Psoas muscle (tissue), 8 donors: ENCODE results near the gene MLH1. TPM values are rescaled to one million over a fixed set of nuclear protein-coding genes. Genes with fewer than 3 reads are reported as not detected.

Experiments used
- ATAC-seq, 4 donors: fragments of 200-7000 bp; cut with Tn5 transposase; one replicate each; pipeline ENCODE4 v1.9.1; 2020; ENCODE audit warnings: moderate library complexity in 3 of 4, mild to moderate bottlenecking in 2 of 4
- DNase-seq, 2 donors: peaks; one replicate each; pipeline ENCODE4 v3.0.0-alpha.2; 2020
- H3K27ac ChIP-seq: fragments of 200-600 bp; one replicate; pipeline ENCODE4 v1.8.0; 2022
- H3K27me3 ChIP-seq, 3 donors: fragments of 200-600 bp in 1 of 3; one replicate each; pipeline versions ENCODE4 v1.6.1 to v1.8.0; 2013 to 2022; ENCODE audit warnings: low read length in 2 of 3, mild to moderate bottlenecking in 2 of 3, moderate library complexity in 1 of 3; ENCODE audit not compliant: insufficient read depth in 3 of 3
- H3K36me3 ChIP-seq, 2 donors: fragments of 200-600 bp in 1 of 2; one replicate each; pipeline versions ENCODE4 v1.6.1 to v1.8.0; 2013 to 2022; ENCODE audit warnings: low read depth in 1 of 2, mild to moderate bottlenecking in 1 of 2, moderate library complexity in 1 of 2; ENCODE audit not compliant: insufficient read depth in 1 of 2
- H3K4me1 ChIP-seq: fragments of 200-600 bp; one replicate; pipeline ENCODE4 v1.8.0; 2022
- H3K4me3 ChIP-seq: fragments of 200-600 bp; one replicate; pipeline ENCODE4 v1.8.0; 2022; ENCODE audit warnings: mild to moderate bottlenecking
- H3K9me3 ChIP-seq: fragments of 200-600 bp; one replicate; pipeline ENCODE4 v1.8.0; 2022
- WGBS, 3 donors: extraction: QIAGEN DNeasy Blood & Tissue Kit; methylation state at CpG; one replicate each; pipeline versions ENCODE4 v1.1.6 to v1.1.7; 2013; 5-methylcytosine and 5-hydroxymethylcytosine counted together
- intact Hi-C, 2 donors: fragments of 100-400 bp; cut with DNase I; formaldehyde crosslinking; loops; one replicate each; pipeline versions ENCODE4 v1.11.0 to v1.14.2; 2022
- polyA plus RNA-seq, 3 donors: library from polyadenylated mRNA; stranded (reverse); fragments of 200-250 nt; gene quantifications; one replicate each; pipeline ENCODE4 v1.2.3, GENCODE V29; 2013
- total RNA-seq, 4 donors: library from RNA; stranded (reverse); fragmentation: NEBNext Ultra II Directional in 2 of 4; extraction: Animal tissue kit (Norgen Biotek cat#: 25700) in 2 of 4; gene quantifications; one replicate each; pipeline versions ENCODE4 v1.2.1 to v1.2.4, GENCODE V29; 2021 to 2023
- TF ChIP-seq, protein P1 (sequence below): fragments of 200-600 bp; IDR thresholded peaks from one replicate; pipeline ENCODE4 v1.8.0; 2022; ENCODE audit warnings: antibody characterized with exemption
- donor health status: healthy with polysubstance abuse.
- donor health status: DM: no; HTN: no; CAD: no; lungs with moderate emphysema.
- donor health status: Bipolar disorder and iron deficiency.
- donor health status: healthy.
- donor health status: DM: yes; HTN: yes; CAD: no.
- donor health status: DM: no; HTN: no; CAD: no.
- donor health status: DM: no; HTN: no; CAD: no.
- donor health status: DM: yes; HTN: yes; CAD: no.

Gene MLH1
- total and polyA plus RNA-seq, 7 donors, result 26.5 to 37.7 (median 32.5) TPM

DNA sequence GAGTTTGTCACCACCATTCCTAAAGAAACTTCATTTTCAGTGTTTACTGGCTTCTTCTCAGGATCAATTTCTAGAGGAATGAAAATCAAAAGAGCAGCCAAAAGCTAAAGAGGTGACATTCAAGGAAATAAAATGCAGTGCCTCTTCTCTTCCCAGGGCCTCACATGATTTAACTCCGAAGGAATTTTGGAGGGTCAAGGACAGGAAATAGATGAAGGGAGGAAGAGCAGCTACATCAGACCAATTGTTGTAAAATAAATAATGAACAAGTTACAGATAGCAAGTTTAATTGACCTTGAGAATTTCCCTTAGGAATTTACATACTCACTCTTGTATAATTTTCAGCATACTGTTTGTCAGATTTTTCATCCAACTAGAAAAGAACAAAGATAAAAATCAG lies 103.0 kb downstream of the MLH1 start:
- peaks cover 5 to 73% of the 10 kb centered on the region in 2 donors for H3K36me3 ChIP-seq
- ATAC-seq, result no peak
- H3K27ac ChIP-seq, result no peak overlapping the region
- intact Hi-C loops, result loop anchor here in 1 of 2 donors (10.0 kb wide), 1 partner anchor 259 kb away; no protein-coding TSS in a partner anchor
- TF ChIP-seq, protein P1, sequence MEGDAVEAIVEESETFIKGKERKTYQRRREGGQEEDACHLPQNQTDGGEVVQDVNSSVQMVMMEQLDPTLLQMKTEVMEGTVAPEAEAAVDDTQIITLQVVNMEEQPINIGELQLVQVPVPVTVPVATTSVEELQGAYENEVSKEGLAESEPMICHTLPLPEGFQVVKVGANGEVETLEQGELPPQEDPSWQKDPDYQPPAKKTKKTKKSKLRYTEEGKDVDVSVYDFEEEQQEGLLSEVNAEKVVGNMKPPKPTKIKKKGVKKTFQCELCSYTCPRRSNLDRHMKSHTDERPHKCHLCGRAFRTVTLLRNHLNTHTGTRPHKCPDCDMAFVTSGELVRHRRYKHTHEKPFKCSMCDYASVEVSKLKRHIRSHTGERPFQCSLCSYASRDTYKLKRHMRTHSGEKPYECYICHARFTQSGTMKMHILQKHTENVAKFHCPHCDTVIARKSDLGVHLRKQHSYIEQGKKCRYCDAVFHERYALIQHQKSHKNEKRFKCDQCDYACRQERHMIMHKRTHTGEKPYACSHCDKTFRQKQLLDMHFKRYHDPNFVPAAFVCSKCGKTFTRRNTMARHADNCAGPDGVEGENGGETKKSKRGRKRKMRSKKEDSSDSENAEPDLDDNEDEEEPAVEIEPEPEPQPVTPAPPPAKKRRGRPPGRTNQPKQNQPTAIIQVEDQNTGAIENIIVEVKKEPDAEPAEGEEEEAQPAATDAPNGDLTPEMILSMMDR, result no peak
- no peaks in the 10 kb centered on the region for H3K4me1 ChIP-seq
- no peak overlapping the region for H3K4me3 ChIP-seq
- no peaks in the 10 kb centered on the region for H3K9me3 ChIP-seq
- WGBS, 3 donors, result 38 to 57% (median 45%) methylated on average over 1 of the region's 1 CpG
- DNase-seq, result no peak
- H3K27me3 ChIP-seq, result no peaks in the 10 kb centered on the region

DNA sequence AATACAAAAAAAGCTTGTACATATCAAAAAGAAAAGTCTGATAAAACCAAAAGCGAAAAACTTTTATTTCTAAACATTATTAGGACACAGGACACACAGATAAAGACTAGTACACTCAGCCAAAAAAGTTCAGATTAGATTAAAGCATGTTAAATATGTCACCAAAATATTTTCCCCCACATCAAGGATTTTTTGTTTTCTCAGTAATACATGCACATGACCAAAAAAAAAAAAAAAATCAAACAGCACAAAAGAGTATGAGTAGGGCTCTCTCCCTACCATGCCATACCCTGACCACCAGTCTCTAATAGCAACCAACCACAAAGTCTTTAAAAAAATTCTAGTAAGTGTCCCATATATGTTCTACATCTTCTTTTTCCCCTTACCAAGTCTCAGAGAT lies 103.7 kb downstream of the MLH1 start:
- intact Hi-C loops, result loop anchor here in 1 of 2 donors (10.0 kb wide), 1 partner anchor 258 kb away; no protein-coding TSS in a partner anchor
- TF ChIP-seq, protein P1, result no peak

DNA sequence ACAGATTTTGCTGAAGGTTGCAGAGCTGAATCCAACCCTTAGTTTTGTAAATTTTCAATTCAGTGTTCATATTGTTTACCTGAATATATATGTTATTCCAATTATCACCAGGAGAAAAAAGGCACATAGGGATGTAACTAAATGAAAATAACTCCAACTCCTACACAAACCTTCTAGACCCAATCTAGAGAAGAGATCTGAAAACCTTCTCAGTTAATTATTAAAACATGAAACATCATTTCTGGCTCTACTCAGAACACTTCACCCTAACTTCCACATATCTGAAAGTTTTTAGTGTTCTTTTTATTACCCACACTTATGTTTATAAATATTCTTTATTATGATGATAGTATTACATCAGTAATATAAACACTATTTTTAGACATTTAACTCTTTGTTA lies 104.5 kb downstream of the MLH1 start:
- ATAC-seq (no peak), DNase-seq (no peak)
- no peaks in the 10 kb centered on the region for H3K9me3 ChIP-seq
- peaks cover 2 to 74% of the 10 kb centered on the region in 2 donors for H3K36me3 ChIP-seq
- TF ChIP-seq, protein P1, result no peak
- intact Hi-C loops, result loop anchor here in 1 of 2 donors (10.0 kb wide), 1 partner anchor 257 kb away; no protein-coding TSS in a partner anchor
- no peak overlapping the region for H3K4me3 ChIP-seq
- H3K27me3 ChIP-seq, result no peaks in the 10 kb centered on the region
- H3K4me1 ChIP-seq, result no peaks in the 10 kb centered on the region
- no peak overlapping the region for H3K27ac ChIP-seq

More for the DNA sequence above, 103.7 kb downstream of the MLH1 start:
- Histone ChIP-seq H3K9me3 (no peaks in the 10 kb centered on the region), H3K4me1 (no peaks in the 10 kb centered on the region), H3K4me3 (no peak overlapping the region), H3K27ac (no peak overlapping the region), H3K27me3 (no peaks in the 10 kb centered on the region), H3K36me3 (peaks cover 2 to 75% of the 10 kb centered on the region in 2 donors)
- WGBS, 3 donors, result 83 to 92% (median 89%) methylated on average over 1 of the region's 1 CpG
- ATAC-seq (no peak), DNase-seq (no peak)

DNA sequence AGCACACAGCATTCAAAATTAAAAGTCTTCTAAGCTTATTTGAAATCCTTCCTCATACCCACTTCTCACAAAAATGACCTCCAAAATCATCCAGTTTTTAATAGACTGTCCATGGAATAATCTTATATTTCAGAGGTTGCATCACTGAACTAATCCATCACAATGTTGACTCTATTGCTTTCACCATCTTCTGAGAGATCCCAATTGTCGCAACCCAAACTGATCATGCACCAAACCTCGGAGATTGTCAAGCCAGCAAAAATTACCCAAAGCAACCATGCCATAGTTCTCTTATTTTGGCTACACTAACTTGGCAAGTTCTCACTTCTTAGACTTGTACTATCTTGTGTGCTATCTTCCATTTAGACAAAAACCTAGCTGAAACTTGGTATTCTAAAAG lies 105.6 kb downstream of the MLH1 start:
- Histone ChIP-seq H3K4me3 (no peak overlapping the region), H3K27me3 (no peaks in the 10 kb centered on the region), H3K27ac (no peak overlapping the region), H3K4me1 (no peaks in the 10 kb centered on the region), H3K9me3 (no peaks in the 10 kb centered on the region), H3K36me3 (peaks cover 0 to 66% of the 10 kb centered on the region in 2 donors)
- ATAC-seq (no peak), DNase-seq (no peak)
- WGBS, 3 donors, result 92 to 98% (median 93%) methylated on average over 2 of the region's 2 CpGs
- TF ChIP-seq, protein P1, result no peak
- intact Hi-C loops, result loop anchor here in 1 of 2 donors (10.0 kb wide), 1 partner anchor 256 kb away; no protein-coding TSS in a partner anchor

DNA sequence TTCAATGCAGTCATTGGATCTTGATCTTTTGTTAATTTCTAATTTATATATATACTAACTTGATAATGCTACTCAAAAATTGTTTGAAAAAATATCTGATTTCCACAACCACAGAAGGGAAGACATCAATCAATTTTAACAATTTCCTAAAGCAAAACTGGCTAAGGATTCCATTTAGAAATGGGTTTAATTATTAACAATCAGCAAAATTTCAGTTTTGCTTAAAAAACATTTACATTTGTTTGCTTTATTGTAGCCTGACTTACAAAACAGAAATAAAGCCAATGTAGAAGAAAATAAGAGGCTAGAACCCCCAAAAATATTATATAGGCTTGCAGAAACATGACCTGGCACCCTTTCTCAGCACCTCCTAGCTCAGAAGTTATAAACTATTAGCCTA lies 106.2 kb downstream of the MLH1 start:
- Histone ChIP-seq H3K4me3 (no peak overlapping the region), H3K36me3 (peaks cover 0 to 66% of the 10 kb centered on the region in 2 donors), H3K9me3 (no peaks in the 10 kb centered on the region), H3K27me3 (no peaks in the 10 kb centered on the region), H3K27ac (no peak overlapping the region), H3K4me1 (no peaks in the 10 kb centered on the region)
- intact Hi-C loops, result loop anchor here in 1 of 2 donors (10.0 kb wide), 1 partner anchor 255 kb away; no protein-coding TSS in a partner anchor
- TF ChIP-seq, protein P1, result no peak
- DNase-seq (no peak), ATAC-seq (no peak)
